Calu3 (cell line): ENCODE measurements around the gene ZNF267. TPM values are rescaled to one million over a fixed set of nuclear protein-coding genes. Genes with fewer than 3 reads are reported as not detected.

Source experiments
- BruUV-seq: library from RNA; stranded (reverse); fragments of 400-500 nt; replicated peaks from 2 replicates; lab custom pipeline; 2021; lab: Mats Ljungman, UMichigan
- CTCF ChIA-PET: fragments of 300-600 bp; sonication (Branson Sonifier 250); formaldehyde crosslinking; loops from one replicate; lab custom pipeline; 2022; ENCODE audit warnings: antibody characterized with exemption; lab: Charles Lee
- DNase-seq: peaks from one replicate; pipeline ENCODE4 v3.0.0; 2022
- H3K27ac Mint-ChIP-seq: one replicate; pipeline ENCODE4 v1.8.0; 2022; ENCODE audit warnings: mixed read lengths; ENCODE audit not compliant: unreplicated experiment
- H3K27me3 Mint-ChIP-seq: one replicate; pipeline ENCODE4 v1.8.0; 2022; ENCODE audit warnings: mixed read lengths; ENCODE audit not compliant: unreplicated experiment
- H3K36me3 Mint-ChIP-seq: one replicate; pipeline ENCODE4 v1.8.0; 2022; ENCODE audit warnings: mild to moderate bottlenecking, moderate library complexity, mixed read lengths; ENCODE audit not compliant: insufficient read depth, unreplicated experiment
- H3K4me1 Mint-ChIP-seq: one replicate; pipeline ENCODE4 v1.8.0; 2022; ENCODE audit warnings: mild to moderate bottlenecking, low read depth, mixed read lengths; ENCODE audit not compliant: unreplicated experiment
- H3K4me3 Mint-ChIP-seq: one replicate; pipeline ENCODE4 v1.8.0; 2022; ENCODE audit warnings: mild to moderate bottlenecking, low read depth, moderate library complexity, mixed read lengths; ENCODE audit not compliant: unreplicated experiment
- H3K9me3 Mint-ChIP-seq: one replicate; pipeline ENCODE4 v1.8.0; 2022; ENCODE audit warnings: low read depth, mixed read lengths; ENCODE audit not compliant: unreplicated experiment
- intact Hi-C: fragments of 100-400 bp; cut with micrococcal nuclease; formaldehyde crosslinking; loops from one replicate; pipeline ENCODE4 v1.10.0; 2022; ENCODE audit not compliant: unreplicated experiment
- total RNA-seq: library from RNA; stranded (reverse); gene quantifications from 2 replicates; pipeline ENCODE4 v1.2.3, GENCODE V29; 2022
- TF ChIP-seq, protein P1 (sequence below): fragments of 200-600 bp; IDR thresholded peaks from one replicate; pipeline ENCODE4 v1.8.0; 2022; ENCODE audit warnings: antibody characterized with exemption; ENCODE audit not compliant: unreplicated experiment

Gene ZNF267
- total RNA-seq, 1 experiment from 2014 or later: 31.3 TPM

DNA sequence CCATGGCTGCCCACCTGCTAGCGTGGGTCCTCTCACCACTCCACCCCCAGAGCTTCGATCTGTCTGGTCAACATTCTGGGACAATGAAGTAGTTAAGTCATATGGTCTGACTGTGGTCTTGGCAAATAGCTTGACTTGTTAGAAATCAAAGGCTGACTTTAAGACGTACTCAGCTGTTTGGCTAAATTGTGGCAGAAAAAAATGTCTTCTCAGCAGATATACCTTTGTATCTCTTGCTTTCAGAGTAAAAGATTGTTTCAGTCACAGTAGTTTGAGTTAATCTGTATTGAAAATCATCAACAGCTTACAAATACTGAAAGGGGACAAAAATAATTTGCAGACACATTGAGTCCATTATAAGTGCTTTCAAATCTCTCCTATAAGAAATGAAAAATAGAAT lies 2.1 kb upstream of the ZNF267 start:
- Mint-ChIP-seq H3K27me3 (peaks cover 34% of the 10 kb centered on the region), H3K4me3 (no peak overlapping the region), H3K27ac (no peak overlapping the region), H3K4me1 (peaks cover 9% of the 10 kb centered on the region), H3K9me3 (no peaks in the 10 kb centered on the region), H3K36me3 (peaks cover 38% of the 10 kb centered on the region)
- intact Hi-C loops: no loop called here
- TF ChIP-seq, protein P1, sequence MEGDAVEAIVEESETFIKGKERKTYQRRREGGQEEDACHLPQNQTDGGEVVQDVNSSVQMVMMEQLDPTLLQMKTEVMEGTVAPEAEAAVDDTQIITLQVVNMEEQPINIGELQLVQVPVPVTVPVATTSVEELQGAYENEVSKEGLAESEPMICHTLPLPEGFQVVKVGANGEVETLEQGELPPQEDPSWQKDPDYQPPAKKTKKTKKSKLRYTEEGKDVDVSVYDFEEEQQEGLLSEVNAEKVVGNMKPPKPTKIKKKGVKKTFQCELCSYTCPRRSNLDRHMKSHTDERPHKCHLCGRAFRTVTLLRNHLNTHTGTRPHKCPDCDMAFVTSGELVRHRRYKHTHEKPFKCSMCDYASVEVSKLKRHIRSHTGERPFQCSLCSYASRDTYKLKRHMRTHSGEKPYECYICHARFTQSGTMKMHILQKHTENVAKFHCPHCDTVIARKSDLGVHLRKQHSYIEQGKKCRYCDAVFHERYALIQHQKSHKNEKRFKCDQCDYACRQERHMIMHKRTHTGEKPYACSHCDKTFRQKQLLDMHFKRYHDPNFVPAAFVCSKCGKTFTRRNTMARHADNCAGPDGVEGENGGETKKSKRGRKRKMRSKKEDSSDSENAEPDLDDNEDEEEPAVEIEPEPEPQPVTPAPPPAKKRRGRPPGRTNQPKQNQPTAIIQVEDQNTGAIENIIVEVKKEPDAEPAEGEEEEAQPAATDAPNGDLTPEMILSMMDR: no peak
- CTCF ChIA-PET: no interaction called here
- no peak for DNase-seq
- BruUV-seq: no TSS peak

DNA sequence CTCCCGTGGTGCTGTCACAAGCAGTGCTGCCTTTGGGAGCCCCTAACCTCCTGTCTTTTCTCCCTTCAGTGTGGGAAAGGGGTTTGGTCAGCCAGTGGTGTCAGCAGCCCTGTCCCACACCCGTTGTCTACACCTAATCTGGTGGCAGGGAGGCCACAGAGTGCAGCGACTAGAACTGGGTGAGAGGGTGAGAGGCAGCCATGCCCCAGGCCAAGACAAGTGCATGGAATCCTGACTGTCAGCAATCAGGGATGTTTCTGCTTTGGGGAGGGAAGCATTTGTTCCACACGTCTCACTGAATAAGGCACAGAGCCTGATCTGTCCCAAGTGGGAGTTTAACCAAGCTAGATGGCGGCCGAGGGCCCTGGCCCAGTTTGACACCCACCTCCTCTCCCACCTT lies 1.4 kb upstream of the ZNF267 start:
- CTCF ChIA-PET: no interaction called here
- Mint-ChIP-seq H3K27me3 (peaks cover 28% of the 10 kb centered on the region), H3K27ac (no peak overlapping the region), H3K4me1 (peaks cover 15% of the 10 kb centered on the region), H3K4me3 (no peak overlapping the region), H3K9me3 (peaks cover under 1% of the 10 kb centered on the region), H3K36me3 (peaks cover 45% of the 10 kb centered on the region)
- TF ChIP-seq, protein P1: no peak
- BruUV-seq: no TSS peak
- no peak for DNase-seq
- intact Hi-C loops: no loop called here

DNA sequence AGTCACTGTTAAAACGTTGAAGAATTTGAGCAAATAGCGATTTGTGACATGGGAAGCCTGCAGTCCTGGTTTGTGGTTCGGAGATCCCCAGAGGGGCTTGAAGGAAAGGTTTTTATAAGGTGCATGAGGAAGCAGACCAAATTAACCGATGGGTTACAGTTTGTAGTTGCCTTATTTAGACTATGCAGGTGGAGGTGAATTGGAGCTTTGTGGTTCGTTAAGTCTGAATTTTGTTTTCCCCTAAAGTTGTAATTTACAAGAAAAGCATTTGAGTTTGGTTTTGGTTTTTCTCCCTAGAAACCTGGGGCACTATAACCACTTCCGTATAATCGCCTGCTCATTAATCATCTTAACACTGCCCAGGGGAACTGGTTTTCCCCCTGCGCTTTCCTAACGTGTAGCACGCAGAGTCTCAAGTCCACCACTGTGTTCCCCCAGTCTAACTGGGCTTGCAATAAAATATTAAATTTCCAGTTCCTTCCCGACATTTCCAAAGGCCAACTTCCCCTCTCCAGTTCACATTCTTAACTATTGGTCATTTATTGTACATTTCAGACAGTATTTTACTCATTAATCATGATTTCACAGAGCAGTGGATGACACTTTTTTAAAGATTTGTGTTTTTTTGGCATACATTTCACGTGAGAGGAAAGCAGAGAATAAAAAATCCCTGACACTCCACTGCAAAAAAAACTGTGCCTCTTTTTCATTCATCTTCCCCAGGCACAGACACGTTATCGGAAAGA lies 932 bp downstream of the ZNF267 start:
- CTCF ChIA-PET: no interaction called here
- TF ChIP-seq, protein P1: no peak
- peak overlapping the region; percentile 96 for H3K27ac Mint-ChIP-seq
- peaks cover 15% of the 10 kb centered on the region for H3K27me3 Mint-ChIP-seq
- H3K36me3 Mint-ChIP-seq: peaks cover 67% of the 10 kb centered on the region
- peaks cover 6% of the 10 kb centered on the region for H3K9me3 Mint-ChIP-seq
- peaks cover 17% of the 10 kb centered on the region for H3K4me1 Mint-ChIP-seq
- peak overlapping the region; percentile 74 for H3K4me3 Mint-ChIP-seq
- intact Hi-C loops: loop anchor here (5.0 kb wide), 1 partner anchor 367 kb away; the partner anchor contains the start of gene RUSF1
- BruUV-seq: no TSS peak
- DNase-seq: peak; percentile 59

DNA sequence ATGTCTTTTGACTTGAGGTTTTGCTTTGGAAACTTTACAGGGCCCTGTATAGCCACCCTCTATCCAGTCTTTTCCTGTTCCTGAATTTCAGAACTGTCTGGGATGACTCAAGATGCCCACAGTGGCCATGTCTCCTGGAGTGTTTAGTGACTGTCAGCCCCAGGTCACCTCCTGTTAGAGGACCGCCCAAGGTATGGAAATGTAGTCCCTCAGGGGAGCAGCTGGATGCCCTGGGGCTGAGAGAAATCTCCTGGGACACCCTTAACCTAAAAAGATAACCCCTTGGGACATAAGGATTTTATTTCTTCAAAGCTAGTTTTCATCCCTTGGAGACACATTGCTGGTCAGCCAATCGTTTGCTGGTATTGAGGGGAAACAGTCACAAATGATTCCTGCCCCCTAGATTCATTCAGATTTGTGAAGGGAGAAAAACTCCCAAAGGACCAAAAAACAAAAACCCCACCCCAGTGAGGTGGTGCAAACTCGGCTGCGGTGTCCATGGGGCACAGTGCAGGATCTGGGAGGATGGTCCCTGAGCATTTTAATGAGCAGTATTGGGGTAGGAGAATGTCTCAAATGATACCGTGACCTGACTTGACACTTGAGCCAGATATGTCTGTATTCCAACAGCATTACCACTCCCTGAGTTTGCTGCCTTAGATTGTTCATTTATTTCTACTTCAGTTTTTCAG lies 1.7 kb downstream of the ZNF267 start:
- TF ChIP-seq, protein P1: no peak
- intact Hi-C loops: loop anchor here (5.0 kb wide), 1 partner anchor 368 kb away; the partner anchor contains the start of gene RUSF1
- CTCF ChIA-PET: no interaction called here
- peaks cover 7% of the 10 kb centered on the region for H3K9me3 Mint-ChIP-seq
- H3K27ac Mint-ChIP-seq: peak overlapping the region; percentile 96
- peak overlapping the region; percentile 74 for H3K4me3 Mint-ChIP-seq
- H3K36me3 Mint-ChIP-seq: peaks cover 75% of the 10 kb centered on the region
- no peak for DNase-seq
- BruUV-seq: TSS peak; percentile 50
- H3K4me1 Mint-ChIP-seq: peaks cover 14% of the 10 kb centered on the region
- H3K27me3 Mint-ChIP-seq: peaks cover 8% of the 10 kb centered on the region
